T-helper 2 cell (primary cell): ENCODE data around the gene MRPS10.
"Not testable (repeated sequence)": the region's sequence is repeated elsewhere in the genome, so short reads cannot be mapped to it uniquely, and the experiment has no call there.

Experiments used
- DNase-seq, 5 experiments: peaks; one replicate each; pipeline versions ENCODE4 v3.0.0 to v3.0.0-alpha.2; 2012 to 2022

The MRPS10 gene

GRCh38 chr6:42173101-42173500, 44.6 kb downstream of the MRPS10 start, which contains the start of gene GUCA1A:
TSS of gene GUCA1A (plus strand) at chr6:42173364. CDS start at chr6:42173614, 250 bp downstream.
- DNase-seq = no peak

- DNase-seq = no peak
Measured at GRCh38 chr6:42171813-42172581, 45.7 kb downstream of the MRPS10 start.

- not testable (repeated sequence) for DNase-seq
Measured at GRCh38 chr6:42169780-42170179, 47.9 kb downstream of the MRPS10 start.

- DNase-seq = no peak
Measured at GRCh38 chr6:42168650-42169049, 49.0 kb downstream of the MRPS10 start.

- peak; percentile 40 to 67 (median 58) for DNase-seq
Measured at GRCh38 chr6:42166444-42167141, 51.1 kb downstream of the MRPS10 start.

GRCh38 chr6:42165016-42165415, 52.6 kb downstream of the MRPS10 start:
- DNase-seq = no peak

GRCh38 chr6:42163981-42164380, 53.7 kb downstream of the MRPS10 start:
- no peak for DNase-seq

GRCh38 chr6:42162812-42163211, 54.8 kb downstream of the MRPS10 start:
- DNase-seq = no peak

GRCh38 chr6:42162384-42162783, 55.3 kb downstream of the MRPS10 start:
- DNase-seq = no peak

- DNase-seq = no peak
Measured at GRCh38 chr6:42159431-42160024, 58.1 kb downstream of the MRPS10 start.

- no peak for DNase-seq
Measured at GRCh38 chr6:42158631-42159030, 59.0 kb downstream of the MRPS10 start.

- no peak for DNase-seq
Measured at GRCh38 chr6:42158011-42158410, 59.6 kb downstream of the MRPS10 start.
